HUES48 (cell line): ENCODE data around the gene GLRX.

ENCODE experiments used
- H3K27ac ChIP-seq: one replicate; pipeline ENCODE4 v1.7.0; 2013; ENCODE audit warnings: low read depth, low read length, inconsistent platforms
- H3K27me3 ChIP-seq: 2 replicates; pipeline ENCODE4 v1.6.1; 2013; ENCODE audit warnings: mild to moderate bottlenecking, low read length; ENCODE audit not compliant: control insufficient read depth, insufficient read depth
- H3K36me3 ChIP-seq: 2 replicates; pipeline ENCODE4 v1.6.1; 2013; ENCODE audit warnings: low read length; ENCODE audit not compliant: control insufficient read depth, insufficient read depth
- H3K4me1 ChIP-seq: 2 replicates; pipeline ENCODE4 v1.6.1; 2013; ENCODE audit warnings: mild to moderate bottlenecking, low read length; ENCODE audit not compliant: control insufficient read depth, insufficient read depth
- H3K4me3 ChIP-seq: 2 replicates; pipeline ENCODE4 v1.5.1; 2013; ENCODE audit warnings: mild to moderate bottlenecking, low read depth, low read length
- H3K9ac ChIP-seq: 2 replicates; pipeline ENCODE4 v1.6.1; 2013; ENCODE audit warnings: mild to moderate bottlenecking, low read depth, low read length, moderate library complexity
- H3K9me3 ChIP-seq: 2 replicates; pipeline ENCODE4 v1.6.1; 2013; ENCODE audit warnings: low read length; ENCODE audit not compliant: control insufficient read depth, insufficient read depth

Gene GLRX

GRCh38 chr5:95771892-95772291 lies 50.6 kb downstream of the GLRX start:
- Histone ChIP-seq H3K36me3 (no peaks in the 10 kb centered on the region), H3K4me3 (no peak overlapping the region), H3K4me1 (no peaks in the 10 kb centered on the region), H3K27ac (no peak overlapping the region), H3K9me3 (no peaks in the 10 kb centered on the region), H3K9ac (no peak overlapping the region), H3K27me3 (no peaks in the 10 kb centered on the region)

- no peaks in the 10 kb centered on the region for H3K36me3 ChIP-seq
- no peak overlapping the region for H3K27ac ChIP-seq
- H3K9me3 ChIP-seq: no peaks in the 10 kb centered on the region
- H3K4me1 ChIP-seq: no peaks in the 10 kb centered on the region
- no peak overlapping the region for H3K9ac ChIP-seq
- no peak overlapping the region for H3K4me3 ChIP-seq
- no peaks in the 10 kb centered on the region for H3K27me3 ChIP-seq
Observed at GRCh38 chr5:95770830-95771708, 51.5 kb downstream of the GLRX start.

- Histone ChIP-seq H3K4me3 (no peak overlapping the region), H3K27ac (no peak overlapping the region), H3K36me3 (no peaks in the 10 kb centered on the region), H3K9me3 (no peaks in the 10 kb centered on the region), H3K4me1 (no peaks in the 10 kb centered on the region), H3K9ac (no peak overlapping the region), H3K27me3 (no peaks in the 10 kb centered on the region)
Observed at GRCh38 chr5:95768731-95769130, 53.8 kb downstream of the GLRX start.

DNA sequence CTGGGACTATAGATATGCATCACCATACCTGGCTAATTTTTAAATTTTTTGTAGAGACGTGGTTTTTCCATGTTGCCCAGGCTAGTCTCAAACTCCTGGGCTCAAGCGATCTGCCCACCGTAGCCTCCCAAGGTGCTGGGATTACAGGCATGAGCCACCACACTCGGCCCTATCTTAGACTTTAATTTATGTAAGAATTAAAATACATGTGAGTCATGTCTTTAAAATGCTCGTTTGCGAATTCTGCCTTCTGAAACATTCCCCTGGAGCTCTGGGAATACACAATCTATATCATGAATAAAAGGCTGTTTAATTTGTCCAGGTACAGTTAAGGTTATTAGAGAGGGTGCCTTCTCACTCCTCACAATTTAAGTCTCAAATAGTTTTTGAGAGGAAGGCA lies 58.6 kb downstream of the GLRX start:
- Histone ChIP-seq H3K4me1 (no peaks in the 10 kb centered on the region), H3K27ac (no peak overlapping the region), H3K9me3 (no peaks in the 10 kb centered on the region), H3K27me3 (no peaks in the 10 kb centered on the region), H3K4me3 (no peak overlapping the region), H3K9ac (no peak overlapping the region), H3K36me3 (no peaks in the 10 kb centered on the region)
